GM19468 (cell line): ENCODE data around the gene C1orf21.

ENCODE experiments used
- ATAC-seq: cut with Tn5 transposase; IDR thresholded peaks from one replicate; pipeline ENCODE4 v1.9.1; 2021; ENCODE audit warnings: mild to moderate bottlenecking, moderate library complexity, moderate number of reproducible peaks; ENCODE audit not compliant: unreplicated experiment; ENCODE audit errors: extremely low read depth

The C1orf21 gene

GRCh38 chr1:184617433-184618029 lies 230.7 kb downstream of the C1orf21 start:
- ATAC-seq, result no peak

- no peak for ATAC-seq
Measured at GRCh38 chr1:184618851-184619250, 232.0 kb downstream of the C1orf21 start.

GRCh38 chr1:184620469-184620868 lies 233.6 kb downstream of the C1orf21 start:
- no peak for ATAC-seq

GRCh38 chr1:184621260-184621659 lies 234.4 kb downstream of the C1orf21 start:
- no peak for ATAC-seq

- ATAC-seq, result no peak
Measured at GRCh38 chr1:184622136-184622823, 235.5 kb downstream of the C1orf21 start.

- ATAC-seq, result no peak
Measured at GRCh38 chr1:184623404-184623803, 236.6 kb downstream of the C1orf21 start.

GRCh38 chr1:184624051-184624450 lies 237.2 kb downstream of the C1orf21 start:
- no peak for ATAC-seq

GRCh38 chr1:184624626-184625025 lies 237.8 kb downstream of the C1orf21 start:
- ATAC-seq, result no peak

- no peak for ATAC-seq
Measured at GRCh38 chr1:184625271-184625670, 238.4 kb downstream of the C1orf21 start.

GRCh38 chr1:184626076-184627006 lies 239.5 kb downstream of the C1orf21 start:
- no peak for ATAC-seq

- no peak for ATAC-seq
Measured at GRCh38 chr1:184627007-184627341, 240.1 kb downstream of the C1orf21 start.

GRCh38 chr1:184629266-184629665 lies 242.4 kb downstream of the C1orf21 start:
- ATAC-seq, result no peak

- no peak for ATAC-seq
Measured at GRCh38 chr1:184630679-184631060, 243.8 kb downstream of the C1orf21 start.

- ATAC-seq, result no peak
Measured at GRCh38 chr1:184632415-184633175, 245.8 kb downstream of the C1orf21 start.

- ATAC-seq, result no peak
Measured at GRCh38 chr1:184633785-184634184, 247.0 kb downstream of the C1orf21 start.

- ATAC-seq, result no peak
Measured at GRCh38 chr1:184634296-184634695, 247.5 kb downstream of the C1orf21 start.

GRCh38 chr1:184635347-184635979 lies 248.6 kb downstream of the C1orf21 start:
- no peak for ATAC-seq

GRCh38 chr1:184635980-184636431 lies 249.2 kb downstream of the C1orf21 start:
- ATAC-seq, result no peak

- no peak for ATAC-seq
Measured at GRCh38 chr1:184637664-184638240, 250.9 kb downstream of the C1orf21 start.
